HEK293 (cell line): ENCODE results near the gene FAM83F.

ENCODE experiments used
- CTCF ChIA-PET: fragments of 350-600 bp; formaldehyde crosslinking; extraction: SDS; loops from one replicate; lab custom pipeline; 2021; ENCODE audit warnings: antibody characterized with exemption; lab: Yijun Ruan, JAX
- POLR2A ChIA-PET: fragments of 300-600 bp; formaldehyde crosslinking; extraction: SDS; loops from one replicate; lab custom pipeline; 2020; ENCODE audit warnings: antibody characterized with exemption, inconsistent platforms; lab: Yijun Ruan, JAX
- H3K27ac ChIP-seq: fragments of 200-500 bp; sonication (Bioruptor generic); 2 replicates; pipeline ENCODE4 v1.5.1; 2014; ENCODE audit warnings: low read depth, low read length, control low read depth, inconsistent platforms; ENCODE audit errors: extremely low read depth
- H3K36me3 ChIP-seq, 2 experiments: fragments of 200-500 bp in 1 of 2; sonication (Bioruptor generic) in 1 of 2; 1 replicate in 1 of 2; 2 replicates in 1 of 2; pipeline ENCODE4 v1.5.1; 2014 to 2017; ENCODE audit warnings: inconsistent platforms in 2 of 2, low read length in 2 of 2; ENCODE audit not compliant: control insufficient read depth in 2 of 2, insufficient read depth in 1 of 2
- H3K4me1 ChIP-seq: fragments of 200-500 bp; sonication (Bioruptor generic); 2 replicates; pipeline ENCODE4 v1.5.1; 2014; ENCODE audit warnings: mild to moderate bottlenecking, low read length, inconsistent platforms; ENCODE audit not compliant: control insufficient read depth, insufficient read depth
- H3K4me3 ChIP-seq: 2 replicates; pipeline ENCODE4 v1.5.1; 2011; ENCODE audit warnings: low read depth, mild to moderate bottlenecking, control low read depth, low read length, moderate library complexity
- H3K9me3 ChIP-seq: fragments of 200-500 bp; sonication (Bioruptor generic); 2 replicates; pipeline ENCODE4 v1.5.1; 2014; ENCODE audit warnings: low read depth, low read length, inconsistent platforms; ENCODE audit not compliant: control insufficient read depth, insufficient read depth
- GLI4 ChIP-seq: fragments of 450-650 bp; formaldehyde crosslinking; IDR thresholded peaks from 2 replicates; pipeline ENCODE4 v1.5.1; 2016; ENCODE audit warnings: missing biosample characterization, missing genetic modification characterization
- ZBTB21 ChIP-seq: fragments of 450-650 bp; formaldehyde crosslinking; IDR thresholded peaks from 2 replicates; pipeline ENCODE4 v1.5.1; 2017; ENCODE audit warnings: missing biosample characterization, missing genetic modification characterization
- ZBTB7A ChIP-seq: fragments of 450-650 bp; formaldehyde crosslinking; IDR thresholded peaks from 2 replicates; pipeline ENCODE4 v1.5.1; 2016; ENCODE audit warnings: low read depth, missing biosample characterization, missing genetic modification characterization
- ZEB2 ChIP-seq: fragments of 450-650 bp; formaldehyde crosslinking; IDR thresholded peaks from 2 replicates; pipeline ENCODE4 v1.5.1; 2016; ENCODE audit warnings: missing biosample characterization, missing genetic modification characterization
- ZFHX2 ChIP-seq: fragments of 450-650 bp; formaldehyde crosslinking; conservative IDR thresholded peaks from 2 replicates; pipeline ENCODE4 v1.5.1; 2016; ENCODE audit warnings: missing biosample characterization, missing genetic modification characterization
- ZIC2 ChIP-seq: fragments of 450-650 bp; formaldehyde crosslinking; IDR thresholded peaks from 2 replicates; pipeline ENCODE4 v1.5.1; 2016; ENCODE audit warnings: missing biosample characterization, missing genetic modification characterization
- ZNF133 ChIP-seq: fragments of 450-650 bp; formaldehyde crosslinking; IDR thresholded peaks from 2 replicates; pipeline ENCODE4 v1.5.1; 2016; ENCODE audit warnings: missing biosample characterization, missing genetic modification characterization
- ZNF138 ChIP-seq: fragments of 450-650 bp; formaldehyde crosslinking; IDR thresholded peaks from 2 replicates; pipeline ENCODE4 v1.5.1; 2016; ENCODE audit warnings: missing biosample characterization, missing genetic modification characterization, borderline replicate concordance
- ZNF211 ChIP-seq: fragments of 450-650 bp; formaldehyde crosslinking; IDR thresholded peaks from 2 replicates; pipeline ENCODE4 v1.5.1; 2016; ENCODE audit warnings: low read depth, missing biosample characterization, missing genetic modification characterization
- ZNF292 ChIP-seq: fragments of 450-650 bp; formaldehyde crosslinking; IDR thresholded peaks from 2 replicates; pipeline ENCODE4 v1.5.1; 2016; ENCODE audit warnings: low read depth, missing biosample characterization, missing genetic modification characterization, borderline replicate concordance
- ZNF426 ChIP-seq: fragments of 450-650 bp; formaldehyde crosslinking; IDR thresholded peaks from 2 replicates; pipeline ENCODE4 v1.5.1; 2017; ENCODE audit warnings: missing biosample characterization, missing genetic modification characterization, mild to moderate bottlenecking, inconsistent platforms, moderate library complexity
- ZNF514 ChIP-seq: fragments of 450-650 bp; formaldehyde crosslinking; IDR thresholded peaks from 2 replicates; pipeline ENCODE4 v1.5.1; 2016; ENCODE audit warnings: missing biosample characterization, missing genetic modification characterization
- ZNF560 ChIP-seq: fragments of 450-650 bp; formaldehyde crosslinking; IDR thresholded peaks from 2 replicates; pipeline ENCODE4 v1.5.1; 2017; ENCODE audit warnings: missing biosample characterization, missing genetic modification characterization, borderline replicate concordance
- ZNF571 ChIP-seq: fragments of 450-650 bp; formaldehyde crosslinking; IDR thresholded peaks from 2 replicates; pipeline ENCODE4 v1.5.0; 2017; ENCODE audit warnings: missing biosample characterization, missing genetic modification characterization
- ZNF654 ChIP-seq: fragments of 450-650 bp; formaldehyde crosslinking; IDR thresholded peaks from 2 replicates; pipeline ENCODE4 v1.5.1; 2016; ENCODE audit warnings: low read depth, missing biosample characterization, missing genetic modification characterization
- ZNF747 ChIP-seq: fragments of 450-650 bp; formaldehyde crosslinking; IDR thresholded peaks from 2 replicates; pipeline ENCODE4 v1.5.1; 2016; ENCODE audit warnings: missing biosample characterization, missing genetic modification characterization
- ZNF768 ChIP-seq: fragments of 450-650 bp; formaldehyde crosslinking; IDR thresholded peaks from 2 replicates; pipeline ENCODE4 v1.5.1; 2018; ENCODE audit warnings: missing biosample characterization, mild to moderate bottlenecking, missing genetic modification characterization
- ZNF785 ChIP-seq: fragments of 450-650 bp; formaldehyde crosslinking; IDR thresholded peaks from 2 replicates; pipeline ENCODE4 v1.5.1; 2016; ENCODE audit warnings: missing biosample characterization, missing genetic modification characterization
- TF ChIP-seq, protein P1 (sequence below): fragments of 450-650 bp; formaldehyde crosslinking; conservative IDR thresholded peaks from 2 replicates; pipeline ENCODE4 v1.5.1; 2016; ENCODE audit warnings: low read depth, missing biosample characterization, missing genetic modification characterization
- TF ChIP-seq, protein P2 (sequence below): IDR thresholded peaks from 2 replicates; pipeline ENCODE4 v1.6.1; 2011; ENCODE audit warnings: mild to moderate bottlenecking, low read depth, low read length, borderline replicate concordance
- TF ChIP-seq, protein P3 (sequence below): fragments of 450-650 bp; formaldehyde crosslinking; IDR thresholded peaks from 2 replicates; pipeline ENCODE4 v1.5.1; 2017; ENCODE audit warnings: missing biosample characterization, mild to moderate bottlenecking, missing genetic modification characterization, moderate library complexity
- TF ChIP-seq, protein P4 (sequence below): fragments of 450-650 bp; IDR thresholded peaks from 2 replicates; pipeline ENCODE4 v1.5.1; 2018; ENCODE audit warnings: missing biosample characterization, mild to moderate bottlenecking, missing genetic modification characterization

Gene FAM83F

DNA sequence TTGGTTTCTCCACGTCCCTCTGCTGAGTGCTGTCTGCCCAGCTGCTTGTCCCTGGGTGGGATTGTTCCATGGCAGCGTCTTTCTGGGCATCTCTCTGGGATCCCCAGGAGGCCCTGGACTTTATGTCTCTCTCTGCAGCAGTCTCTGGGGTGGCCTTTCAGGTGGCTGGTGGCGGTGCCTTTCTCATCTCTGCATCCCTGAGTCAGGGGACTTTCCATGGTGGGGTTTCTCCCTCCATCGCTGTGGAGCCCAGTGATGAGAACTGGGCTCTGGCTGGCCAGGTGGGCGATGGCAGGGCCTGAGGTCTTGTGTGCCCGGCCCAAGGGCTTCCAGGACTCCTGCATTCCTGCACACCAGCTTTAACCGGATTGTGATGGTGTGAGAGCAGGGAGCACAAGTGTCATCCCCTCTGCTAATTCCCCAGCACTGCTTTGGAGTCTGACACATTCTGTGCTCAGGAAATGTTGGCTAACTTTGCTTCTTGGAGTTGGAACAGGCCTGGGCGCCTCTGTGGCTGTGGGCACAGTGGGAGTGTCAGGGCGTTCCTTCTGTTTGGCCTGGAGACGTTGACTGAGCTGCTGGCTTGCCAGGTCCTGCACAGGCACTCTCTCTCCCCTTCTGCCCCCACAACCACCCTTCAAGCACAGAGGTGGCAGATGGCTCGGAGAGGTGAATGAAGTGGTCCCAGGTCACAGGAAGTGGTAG lies 27.9 kb downstream of the FAM83F start (continued):
- TF ChIP-seq GLI4 (tag by site-specific recombination): no peak

DNA sequence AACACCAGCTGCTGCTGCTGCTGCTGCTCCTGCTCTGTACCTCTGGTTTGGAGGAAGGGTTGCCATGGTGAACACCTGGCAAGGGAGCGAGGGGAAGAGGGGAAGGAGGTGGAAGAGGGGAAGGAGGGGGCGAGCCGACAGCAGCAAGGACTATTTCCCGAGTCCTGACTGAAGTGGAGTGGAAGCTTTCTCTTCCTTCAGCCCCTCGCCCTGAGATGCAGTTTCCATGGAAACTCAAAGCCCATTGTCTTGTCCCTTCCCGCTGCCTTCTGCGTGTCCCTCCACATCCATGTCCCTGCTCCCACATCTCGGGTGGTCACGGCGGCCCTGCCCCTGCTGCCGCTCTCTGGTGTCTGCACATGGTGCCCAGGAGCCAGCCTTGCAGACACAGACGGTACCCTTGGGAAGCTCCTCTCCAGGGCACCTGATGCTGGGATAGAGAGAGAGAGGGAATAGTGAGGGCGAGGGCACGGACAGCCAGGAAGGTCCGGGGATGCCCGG lies 28.6 kb downstream of the FAM83F start:
- POLR2A ChIA-PET: no interaction called here
- Histone ChIP-seq H3K36me3 (no peaks in the 10 kb centered on the region), H3K4me3 (no peak overlapping the region), H3K4me1 (no peaks in the 10 kb centered on the region), H3K27ac (no peak overlapping the region), H3K9me3 (no peaks in the 10 kb centered on the region)
- CTCF ChIA-PET: interaction anchor here (0.6 to 6.5 kb wide), 20 partner anchors 7 to 886 kb away, joined by 3 to 109 read pairs (median 4); partner anchors contain the start of gene RPS19BP1
- TF ChIP-seq, protein P1, sequence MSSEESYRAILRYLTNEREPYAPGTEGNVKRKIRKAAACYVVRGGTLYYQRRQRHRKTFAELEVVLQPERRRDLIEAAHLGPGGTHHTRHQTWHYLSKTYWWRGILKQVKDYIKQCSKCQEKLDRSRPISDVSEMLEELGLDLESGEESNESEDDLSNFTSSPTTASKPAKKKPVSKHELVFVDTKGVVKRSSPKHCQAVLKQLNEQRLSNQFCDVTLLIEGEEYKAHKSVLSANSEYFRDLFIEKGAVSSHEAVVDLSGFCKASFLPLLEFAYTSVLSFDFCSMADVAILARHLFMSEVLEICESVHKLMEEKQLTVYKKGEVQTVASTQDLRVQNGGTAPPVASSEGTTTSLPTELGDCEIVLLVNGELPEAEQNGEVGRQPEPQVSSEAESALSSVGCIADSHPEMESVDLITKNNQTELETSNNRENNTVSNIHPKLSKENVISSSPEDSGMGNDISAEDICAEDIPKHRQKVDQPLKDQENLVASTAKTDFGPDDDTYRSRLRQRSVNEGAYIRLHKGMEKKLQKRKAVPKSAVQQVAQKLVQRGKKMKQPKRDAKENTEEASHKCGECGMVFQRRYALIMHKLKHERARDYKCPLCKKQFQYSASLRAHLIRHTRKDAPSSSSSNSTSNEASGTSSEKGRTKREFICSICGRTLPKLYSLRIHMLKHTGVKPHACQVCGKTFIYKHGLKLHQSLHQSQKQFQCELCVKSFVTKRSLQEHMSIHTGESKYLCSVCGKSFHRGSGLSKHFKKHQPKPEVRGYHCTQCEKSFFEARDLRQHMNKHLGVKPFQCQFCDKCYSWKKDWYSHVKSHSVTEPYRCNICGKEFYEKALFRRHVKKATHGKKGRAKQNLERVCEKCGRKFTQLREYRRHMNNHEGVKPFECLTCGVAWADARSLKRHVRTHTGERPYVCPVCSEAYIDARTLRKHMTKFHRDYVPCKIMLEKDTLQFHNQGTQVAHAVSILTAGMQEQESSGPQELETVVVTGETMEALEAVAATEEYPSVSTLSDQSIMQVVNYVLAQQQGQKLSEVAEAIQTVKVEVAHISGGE: no peak
- TF ChIP-seq ZNF560: no peak
- TF ChIP-seq ZNF138: no peak
- no peak for TF ChIP-seq ZNF426
- no peak for TF ChIP-seq ZNF211 (tag by site-specific recombination)
- TF ChIP-seq ZNF747 (tag by site-specific recombination): no peak
- TF ChIP-seq ZNF514 (tag by site-specific recombination): no peak
- TF ChIP-seq ZBTB21: no peak
- TF ChIP-seq, protein P2, sequence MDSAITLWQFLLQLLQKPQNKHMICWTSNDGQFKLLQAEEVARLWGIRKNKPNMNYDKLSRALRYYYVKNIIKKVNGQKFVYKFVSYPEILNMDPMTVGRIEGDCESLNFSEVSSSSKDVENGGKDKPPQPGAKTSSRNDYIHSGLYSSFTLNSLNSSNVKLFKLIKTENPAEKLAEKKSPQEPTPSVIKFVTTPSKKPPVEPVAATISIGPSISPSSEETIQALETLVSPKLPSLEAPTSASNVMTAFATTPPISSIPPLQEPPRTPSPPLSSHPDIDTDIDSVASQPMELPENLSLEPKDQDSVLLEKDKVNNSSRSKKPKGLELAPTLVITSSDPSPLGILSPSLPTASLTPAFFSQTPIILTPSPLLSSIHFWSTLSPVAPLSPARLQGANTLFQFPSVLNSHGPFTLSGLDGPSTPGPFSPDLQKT: no peak
- no peak for TF ChIP-seq ZNF571 (tag by site-specific recombination)
- TF ChIP-seq ZNF768 (tag by site-specific recombination): no peak
- no peak for TF ChIP-seq ZNF785 (tag by site-specific recombination)
- TF ChIP-seq, protein P3, sequence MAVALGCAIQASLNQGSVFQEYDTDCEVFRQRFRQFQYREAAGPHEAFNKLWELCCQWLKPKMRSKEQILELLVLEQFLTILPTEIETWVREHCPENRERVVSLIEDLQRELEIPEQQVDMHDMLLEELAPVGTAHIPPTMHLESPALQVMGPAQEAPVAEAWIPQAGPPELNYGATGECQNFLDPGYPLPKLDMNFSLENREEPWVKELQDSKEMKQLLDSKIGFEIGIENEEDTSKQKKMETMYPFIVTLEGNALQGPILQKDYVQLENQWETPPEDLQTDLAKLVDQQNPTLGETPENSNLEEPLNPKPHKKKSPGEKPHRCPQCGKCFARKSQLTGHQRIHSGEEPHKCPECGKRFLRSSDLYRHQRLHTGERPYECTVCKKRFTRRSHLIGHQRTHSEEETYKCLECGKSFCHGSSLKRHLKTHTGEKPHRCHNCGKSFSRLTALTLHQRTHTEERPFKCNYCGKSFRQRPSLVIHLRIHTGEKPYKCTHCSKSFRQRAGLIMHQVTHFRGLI: no peak

DNA sequence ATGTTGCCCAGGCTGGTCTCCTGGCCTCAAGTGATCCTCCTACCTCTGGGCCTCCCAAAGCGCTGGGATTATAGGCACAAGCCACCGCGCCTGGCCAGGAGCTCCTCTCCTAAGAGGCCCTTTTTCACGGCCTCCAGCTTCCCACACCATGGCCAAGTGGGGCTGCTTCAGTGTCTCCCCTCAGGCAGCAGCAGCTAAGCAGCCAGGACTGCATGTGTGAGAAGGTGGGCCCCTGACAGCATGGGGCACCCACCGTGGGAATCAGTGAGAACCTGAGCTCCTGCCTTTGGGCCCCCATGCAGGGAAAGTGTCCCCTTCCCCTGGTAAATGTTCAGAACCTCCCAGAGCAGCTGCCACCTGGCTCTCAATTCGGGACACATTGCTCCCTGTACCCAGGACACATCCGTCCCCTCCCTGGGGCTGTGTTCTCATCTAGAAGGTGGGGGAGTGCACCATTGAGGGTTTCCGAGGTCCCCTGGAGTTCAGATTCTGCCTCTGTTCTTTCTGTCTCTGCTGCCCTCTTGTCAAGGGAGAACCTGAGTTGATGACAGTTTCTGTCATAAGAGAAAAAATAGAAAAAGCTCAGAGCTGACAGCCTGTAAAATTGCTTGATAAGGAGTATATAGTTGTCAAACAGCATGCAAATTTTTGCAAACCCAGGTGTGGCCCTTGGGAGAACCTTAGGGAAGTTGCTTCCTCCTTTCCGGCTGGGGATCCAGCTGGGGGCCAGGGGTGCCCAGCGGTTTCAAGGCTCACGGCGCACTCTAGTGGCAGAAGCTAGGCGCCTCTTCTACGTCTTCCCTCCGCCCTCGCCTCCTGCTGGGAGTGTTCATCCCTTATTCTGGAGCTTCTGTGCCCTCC lies 29.7 kb downstream of the FAM83F start:
- no peaks in the 10 kb centered on the region for H3K36me3 ChIP-seq
- H3K27ac ChIP-seq: no peak overlapping the region
- H3K4me1 ChIP-seq: no peaks in the 10 kb centered on the region
- POLR2A ChIA-PET: interaction anchor here (0.6 to 1.6 kb wide), 3 partner anchors 483 to 505 kb away, joined by 4 to 6 read pairs (median 5); partner anchors contain the start of gene ATF4
- H3K4me3 ChIP-seq: no peak overlapping the region
- CTCF ChIA-PET: interaction anchor here (0.5 to 6.5 kb wide), 79 partner anchors 8 to 943 kb away, joined by 3 to 109 read pairs (median 4); partner anchors contain the start of gene RPS19BP1
- no peaks in the 10 kb centered on the region for H3K9me3 ChIP-seq
- peak; percentile 63 for TF ChIP-seq ZIC2 (tag by site-specific recombination)
- TF ChIP-seq ZFHX2 (tag by site-specific recombination): no peak
- TF ChIP-seq, protein P4, sequence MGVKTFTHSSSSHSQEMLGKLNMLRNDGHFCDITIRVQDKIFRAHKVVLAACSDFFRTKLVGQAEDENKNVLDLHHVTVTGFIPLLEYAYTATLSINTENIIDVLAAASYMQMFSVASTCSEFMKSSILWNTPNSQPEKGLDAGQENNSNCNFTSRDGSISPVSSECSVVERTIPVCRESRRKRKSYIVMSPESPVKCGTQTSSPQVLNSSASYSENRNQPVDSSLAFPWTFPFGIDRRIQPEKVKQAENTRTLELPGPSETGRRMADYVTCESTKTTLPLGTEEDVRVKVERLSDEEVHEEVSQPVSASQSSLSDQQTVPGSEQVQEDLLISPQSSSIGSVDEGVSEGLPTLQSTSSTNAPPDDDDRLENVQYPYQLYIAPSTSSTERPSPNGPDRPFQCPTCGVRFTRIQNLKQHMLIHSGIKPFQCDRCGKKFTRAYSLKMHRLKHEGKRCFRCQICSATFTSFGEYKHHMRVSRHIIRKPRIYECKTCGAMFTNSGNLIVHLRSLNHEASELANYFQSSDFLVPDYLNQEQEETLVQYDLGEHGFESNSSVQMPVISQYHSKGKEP (tag by site-specific recombination): no peak
- TF ChIP-seq ZEB2 (tag by site-specific recombination): 0 out of 2 replicates have a peak, but pooled peaks have one; percentile 20
- no peak for TF ChIP-seq ZNF292 (tag by site-specific recombination)
- TF ChIP-seq ZNF654 (tag by site-specific recombination): peak; percentile 99
- no peak for TF ChIP-seq ZNF133 (tag by site-specific recombination)
- TF ChIP-seq, protein P2: no peak
- TF ChIP-seq ZBTB7A (tag by site-specific recombination): no peak
